AG09319 (cell line): ENCODE data around the gene DAB2IP.
A peak's percentile ranks its signal among the peaks of the same experiment; 100 is the strongest.
"Not testable (repeated sequence)": the region's sequence is repeated elsewhere in the genome, so short reads cannot be mapped to it uniquely, and the experiment has no call there.

Source experiments
- DNase-seq: peaks from one replicate; pipeline ENCODE4 v3.0.0-alpha.2; 2010; ENCODE audit warnings: low read depth; ENCODE audit errors: extremely low read depth
- TF ChIP-seq, protein P1 (sequence below): IDR thresholded peaks from 2 replicates; pipeline ENCODE4 v1.5.1; 2011; ENCODE audit warnings: low read depth, mild to moderate bottlenecking, inconsistent platforms, low read length, moderate library complexity

The DAB2IP gene

DNA sequence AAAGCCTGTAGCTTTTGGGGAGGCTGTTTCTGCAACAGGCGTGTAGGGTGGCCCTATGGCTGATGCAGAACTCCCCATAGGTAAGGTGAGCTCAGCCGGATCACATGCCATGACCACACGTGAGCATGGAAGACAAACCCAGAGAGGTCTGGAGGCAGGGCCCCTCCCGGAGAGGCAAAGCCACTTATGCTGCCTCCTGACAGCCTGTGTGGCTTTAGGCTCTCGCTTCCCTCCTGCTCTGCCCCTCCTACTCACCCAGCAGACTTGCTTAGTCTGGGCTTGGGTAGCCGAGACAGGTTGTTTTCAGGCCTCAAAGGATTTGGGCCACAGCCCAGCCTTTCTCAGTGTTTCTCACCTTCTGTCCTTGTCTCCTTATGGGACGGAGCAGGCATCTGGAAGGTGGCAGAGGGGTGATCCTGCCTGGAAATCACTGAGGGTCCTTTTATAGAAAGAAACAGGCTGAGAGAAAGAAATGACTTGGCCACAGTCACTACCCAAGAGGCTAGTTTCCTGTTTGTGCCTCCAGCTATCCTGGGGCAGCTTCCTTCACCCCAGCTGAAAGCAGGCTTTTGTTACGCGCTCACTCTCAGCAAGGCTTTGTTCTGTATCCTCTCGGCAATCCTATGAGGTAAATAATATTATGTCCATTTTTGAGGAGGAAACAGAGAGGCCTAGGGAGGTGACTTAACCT lies 89.9 kb downstream of the DAB2IP start:
- TF ChIP-seq, protein P1, sequence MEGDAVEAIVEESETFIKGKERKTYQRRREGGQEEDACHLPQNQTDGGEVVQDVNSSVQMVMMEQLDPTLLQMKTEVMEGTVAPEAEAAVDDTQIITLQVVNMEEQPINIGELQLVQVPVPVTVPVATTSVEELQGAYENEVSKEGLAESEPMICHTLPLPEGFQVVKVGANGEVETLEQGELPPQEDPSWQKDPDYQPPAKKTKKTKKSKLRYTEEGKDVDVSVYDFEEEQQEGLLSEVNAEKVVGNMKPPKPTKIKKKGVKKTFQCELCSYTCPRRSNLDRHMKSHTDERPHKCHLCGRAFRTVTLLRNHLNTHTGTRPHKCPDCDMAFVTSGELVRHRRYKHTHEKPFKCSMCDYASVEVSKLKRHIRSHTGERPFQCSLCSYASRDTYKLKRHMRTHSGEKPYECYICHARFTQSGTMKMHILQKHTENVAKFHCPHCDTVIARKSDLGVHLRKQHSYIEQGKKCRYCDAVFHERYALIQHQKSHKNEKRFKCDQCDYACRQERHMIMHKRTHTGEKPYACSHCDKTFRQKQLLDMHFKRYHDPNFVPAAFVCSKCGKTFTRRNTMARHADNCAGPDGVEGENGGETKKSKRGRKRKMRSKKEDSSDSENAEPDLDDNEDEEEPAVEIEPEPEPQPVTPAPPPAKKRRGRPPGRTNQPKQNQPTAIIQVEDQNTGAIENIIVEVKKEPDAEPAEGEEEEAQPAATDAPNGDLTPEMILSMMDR, result no peak
- DNase-seq, result no peak

DNA sequence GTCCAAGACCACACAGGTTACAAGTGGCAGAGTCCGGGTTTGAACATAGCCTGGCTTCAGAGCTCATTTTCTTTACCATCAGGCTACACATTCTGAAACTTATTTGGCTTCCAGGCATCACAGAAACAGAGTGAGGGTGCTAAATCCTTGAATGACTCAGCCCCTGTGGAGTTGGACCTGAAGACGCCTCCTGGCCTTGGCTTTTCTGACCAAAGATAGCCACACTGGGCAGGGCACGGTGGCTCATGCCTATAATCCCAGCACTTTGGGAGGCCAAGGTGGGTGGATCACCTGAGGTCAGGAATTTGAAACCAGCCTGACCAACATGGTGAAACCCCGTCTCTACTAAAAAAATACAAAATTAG lies 90.5 kb downstream of the DAB2IP start:
- DNase-seq, result not testable (repeated sequence)

GRCh38 chr9:121742923-121743322 lies 91.5 kb downstream of the DAB2IP start:
- TF ChIP-seq, protein P1, result no peak
- DNase-seq, result no peak

- TF ChIP-seq, protein P1, result no peak
- peak; percentile 69 for DNase-seq
Measured at GRCh38 chr9:121743441-121744001, 92.1 kb downstream of the DAB2IP start.

- peak; percentile 14 for DNase-seq
Measured at GRCh38 chr9:121744002-121744686, 92.7 kb downstream of the DAB2IP start.

DNA sequence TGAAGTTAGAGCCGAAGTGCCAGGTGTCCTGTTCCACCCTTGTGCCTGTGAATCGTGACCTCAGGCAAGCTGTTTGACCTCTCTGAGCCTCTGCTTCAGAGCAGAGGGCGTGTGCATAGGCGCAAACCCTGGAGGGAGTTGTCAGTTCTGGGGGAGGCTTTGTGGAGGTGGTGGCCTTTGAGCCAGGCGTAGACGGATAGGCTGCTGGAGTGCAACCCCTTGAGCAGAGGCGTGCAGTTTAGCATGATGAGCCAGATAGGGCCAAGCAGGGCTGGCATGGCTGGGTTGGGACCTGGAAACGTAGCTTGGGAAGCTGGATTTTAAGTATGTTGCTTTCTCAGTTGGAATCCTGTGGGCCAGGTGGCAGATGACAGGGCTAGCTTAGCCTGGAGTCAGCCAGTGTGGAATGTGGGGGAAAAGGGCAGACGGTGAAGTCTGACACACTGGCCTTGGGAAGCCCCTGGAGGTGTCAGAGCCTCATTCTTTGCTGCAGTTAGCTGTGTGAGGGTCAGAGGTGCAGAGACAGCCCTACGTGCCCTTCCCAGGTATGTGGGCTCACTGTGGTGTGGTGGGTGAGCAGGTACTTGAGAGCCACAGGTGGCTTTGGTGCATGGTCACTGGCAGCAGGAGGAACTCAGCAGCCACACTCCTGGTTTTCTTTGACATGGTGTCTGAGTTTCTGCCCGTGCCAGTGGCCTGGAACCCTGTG lies 93.4 kb downstream of the DAB2IP start:
- DNase-seq, result no peak
- TF ChIP-seq, protein P1, result no peak

More at GRCh38 chr9:121744002-121744686, 92.7 kb downstream of the DAB2IP start:
- TF ChIP-seq, protein P1, result peak; percentile 53

DNA sequence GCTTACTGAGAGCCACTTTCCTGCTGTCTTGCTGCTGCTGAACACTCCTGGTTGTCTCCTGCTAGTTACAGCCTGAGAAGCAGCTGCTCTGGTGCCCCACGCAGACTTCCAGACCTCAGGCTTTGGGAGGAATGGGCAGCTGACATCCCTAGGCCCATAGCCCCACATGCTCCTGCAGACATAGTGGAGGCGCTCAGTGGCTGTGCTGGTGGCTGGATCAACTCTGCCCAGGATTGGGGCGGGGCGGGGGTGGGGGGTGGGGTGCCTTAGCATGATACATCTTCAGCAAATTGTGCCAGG lies 93.9 kb downstream of the DAB2IP start:
- DNase-seq, result no peak
- TF ChIP-seq, protein P1, result no peak
